ENCODE measurements around the gene IL12RB1.

DNA sequence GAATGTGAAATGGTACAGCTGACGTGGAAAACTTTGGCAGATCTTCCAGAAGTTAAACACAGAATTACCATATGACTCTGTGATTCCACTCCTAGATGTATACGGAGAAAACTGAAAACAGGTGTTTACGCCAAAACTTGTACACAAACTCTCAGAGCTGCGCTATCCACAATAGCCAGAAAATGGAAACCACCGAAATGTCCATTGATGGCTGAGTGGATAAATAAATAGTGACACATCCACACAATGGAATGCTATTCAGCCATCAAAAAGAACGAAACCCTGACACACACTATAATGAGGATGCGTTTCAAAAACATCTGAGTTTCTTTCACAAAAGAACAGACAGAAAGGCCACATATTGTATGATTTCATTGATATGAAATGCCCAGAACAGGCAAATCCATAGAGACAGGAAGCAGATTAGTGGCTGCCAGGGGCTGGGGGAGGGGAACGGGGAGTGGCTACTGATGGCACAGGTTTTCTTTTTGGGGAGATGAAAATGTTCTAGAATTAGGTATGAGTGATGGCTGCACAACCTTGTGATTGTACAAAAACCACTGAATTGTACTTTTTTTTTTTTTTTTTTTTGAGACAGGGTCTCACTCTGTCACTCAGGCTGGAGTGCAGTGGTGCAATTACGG is 33.0 kb downstream of the IL12RB1 start:
- TF ChIP-seq, protein P1, sequence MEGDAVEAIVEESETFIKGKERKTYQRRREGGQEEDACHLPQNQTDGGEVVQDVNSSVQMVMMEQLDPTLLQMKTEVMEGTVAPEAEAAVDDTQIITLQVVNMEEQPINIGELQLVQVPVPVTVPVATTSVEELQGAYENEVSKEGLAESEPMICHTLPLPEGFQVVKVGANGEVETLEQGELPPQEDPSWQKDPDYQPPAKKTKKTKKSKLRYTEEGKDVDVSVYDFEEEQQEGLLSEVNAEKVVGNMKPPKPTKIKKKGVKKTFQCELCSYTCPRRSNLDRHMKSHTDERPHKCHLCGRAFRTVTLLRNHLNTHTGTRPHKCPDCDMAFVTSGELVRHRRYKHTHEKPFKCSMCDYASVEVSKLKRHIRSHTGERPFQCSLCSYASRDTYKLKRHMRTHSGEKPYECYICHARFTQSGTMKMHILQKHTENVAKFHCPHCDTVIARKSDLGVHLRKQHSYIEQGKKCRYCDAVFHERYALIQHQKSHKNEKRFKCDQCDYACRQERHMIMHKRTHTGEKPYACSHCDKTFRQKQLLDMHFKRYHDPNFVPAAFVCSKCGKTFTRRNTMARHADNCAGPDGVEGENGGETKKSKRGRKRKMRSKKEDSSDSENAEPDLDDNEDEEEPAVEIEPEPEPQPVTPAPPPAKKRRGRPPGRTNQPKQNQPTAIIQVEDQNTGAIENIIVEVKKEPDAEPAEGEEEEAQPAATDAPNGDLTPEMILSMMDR (conservative IDR thresholded peaks at IDR 0.05 in 1 of 2, IDR thresholded peaks at IDR 0.05 in 1 of 2; ENCODE audit: extremely low read depth in 1 of 2, insufficient read depth in 1 of 2, low read depth in 1 of 2, low read length in 2 of 2) = no peak
- no peak for TF ChIP-seq EZH2 (IDR thresholded peaks at IDR 0.05; ENCODE audit: borderline replicate concordance, low read length)

Measured in mammary epithelial cell (primary cell).